HepG2 (cell line): ENCODE measurements around the gene SAXO1. TPM values are rescaled to one million over a fixed set of nuclear protein-coding genes. Genes with fewer than 3 reads are reported as not detected.

Source experiments
- CBX2 ChIP-seq, 2 experiments: fragments of 200-600 bp in 1 of 2; sonication (generic); formaldehyde crosslinking in 1 of 2; IDR thresholded peaks; 2 replicates each; pipeline versions ENCODE4 v1.7.0 to v1.8.1; 2018 to 2022; ENCODE audit warnings: low read depth in 2 of 2, low read length in 1 of 2, mild to moderate bottlenecking in 1 of 2, missing genetic modification reagents in 1 of 2
- CENPBD1 ChIP-seq: sonication (generic); formaldehyde crosslinking; IDR thresholded peaks from 2 replicates; pipeline ENCODE4 v1.8.0; 2022; ENCODE audit warnings: missing genetic modification reagents, low read depth, mild to moderate bottlenecking, borderline replicate concordance
- HES4 ChIP-seq: sonication (generic); formaldehyde crosslinking; IDR thresholded peaks from 2 replicates; pipeline ENCODE4 v1.9.0; 2021; ENCODE audit warnings: mild to moderate bottlenecking, missing genetic modification reagents, borderline replicate concordance
- IRX3 ChIP-seq: sonication (generic); formaldehyde crosslinking; IDR thresholded peaks from 2 replicates; pipeline ENCODE4 v1.8.1; 2023; ENCODE audit warnings: mild to moderate bottlenecking, low read depth, missing genetic modification reagents, borderline replicate concordance
- KDM1A ChIP-seq: IDR thresholded peaks from 2 replicates; pipeline ENCODE4 v1.6.1; 2016; ENCODE audit warnings: missing compliant biosample characterization
- NR2F6 ChIP-seq, 2 experiments: IDR thresholded peaks; 2 replicates each; pipeline ENCODE4 v1.6.1; 2016; ENCODE audit warnings: antibody characterized with exemption in 1 of 2, mild to moderate bottlenecking in 1 of 2
- REL ChIP-seq: sonication (generic); formaldehyde crosslinking; conservative IDR thresholded peaks from 2 replicates; pipeline ENCODE4 v1.8.0; 2022; ENCODE audit warnings: mild to moderate bottlenecking, missing genetic modification reagents, moderate library complexity
- RFX3 ChIP-seq: IDR thresholded peaks from 2 replicates; pipeline ENCODE4 v1.6.1; 2016; ENCODE audit warnings: missing biosample characterization, missing genetic modification reagents
- SALL1 ChIP-seq: sonication (generic); formaldehyde crosslinking; IDR thresholded peaks from 2 replicates; pipeline ENCODE4 v1.8.0; 2022; ENCODE audit warnings: mild to moderate bottlenecking, missing genetic modification reagents
- SNAPC2 ChIP-seq: sonication (generic); formaldehyde crosslinking; IDR thresholded peaks from 2 replicates; pipeline ENCODE4 v1.8.1; 2022; ENCODE audit warnings: mild to moderate bottlenecking, missing genetic modification reagents
- ZBTB39 ChIP-seq: sonication (generic); formaldehyde crosslinking; IDR thresholded peaks from 2 replicates; pipeline ENCODE4 v1.5.0; 2020; ENCODE audit warnings: missing genetic modification reagents
- ZFP36L2 ChIP-seq: sonication (generic); formaldehyde crosslinking; IDR thresholded peaks from 2 replicates; pipeline ENCODE4 v1.4.0; 2020; ENCODE audit warnings: missing genetic modification reagents
- ZNF225 ChIP-seq: sonication (generic); formaldehyde crosslinking; IDR thresholded peaks from 2 replicates; pipeline ENCODE4 v1.4.0; 2020; ENCODE audit warnings: mild to moderate bottlenecking, missing genetic modification reagents
- ZNF335 ChIP-seq: sonication (generic); formaldehyde crosslinking; IDR thresholded peaks from 2 replicates; pipeline ENCODE4 v1.4.0; 2020; ENCODE audit warnings: missing genetic modification reagents
- ZNF710 ChIP-seq: sonication (generic); formaldehyde crosslinking; IDR thresholded peaks from 2 replicates; pipeline ENCODE4 v1.5.0; 2020; ENCODE audit warnings: mild to moderate bottlenecking, missing genetic modification reagents, borderline replicate concordance
- ZNF777 ChIP-seq: sonication (generic); formaldehyde crosslinking; IDR thresholded peaks from 2 replicates; pipeline ENCODE4 v1.4.0; 2020; ENCODE audit warnings: missing genetic modification reagents
- ZNF784 ChIP-seq: sonication (generic); formaldehyde crosslinking; IDR thresholded peaks from 2 replicates; pipeline ENCODE4 v1.5.1; 2020; ENCODE audit warnings: missing genetic modification reagents, mild to moderate bottlenecking, borderline replicate concordance
- polyA plus RNA-seq, 8 experiments: library from polyadenylated mRNA; depleted of rRNA in 3 of 8; stranded (reverse) in 7 of 8; unstranded in 1 of 8; fragments of >200 nt; fragmentation: Illumina TruSeq in 4 of 8; extraction: Trizol in 4 of 8; gene quantifications; 2 replicates each; pipeline versions ENCODE4 v1.2.1 to v1.2.3, GENCODE V29; 2011 to 2016; ENCODE audit warnings: low read depth in 4 of 8, missing spikeins in 1 of 8, mixed read lengths in 1 of 8; ENCODE audit not compliant: insufficient read depth in 1 of 8
- total RNA-seq, 5 experiments: library from RNA; depleted of rRNA; stranded (reverse); fragments of >200 nt; fragmentation: Illumina TruSeq; extraction: Trizol; gene quantifications; 2 replicates each; pipeline ENCODE4 v1.2.3, GENCODE V29; 2016; ENCODE audit warnings: low read depth in 1 of 5
- TF ChIP-seq, protein P1 (sequence below): IDR thresholded peaks from 2 replicates; pipeline ENCODE4 v1.6.1; 2016; ENCODE audit warnings: missing biosample characterization, missing genetic modification reagents, low read depth
- TF ChIP-seq, protein P2 (sequence below): sonication (generic); formaldehyde crosslinking; IDR thresholded peaks from 2 replicates; pipeline ENCODE4 v1.4.0; 2020; ENCODE audit warnings: missing genetic modification reagents

Gene SAXO1
- total and polyA plus RNA-seq, 2 of the 13 experiments (the other 11 are each of a cell fraction or from before 2014, with no cell fraction given): not detected

DNA sequence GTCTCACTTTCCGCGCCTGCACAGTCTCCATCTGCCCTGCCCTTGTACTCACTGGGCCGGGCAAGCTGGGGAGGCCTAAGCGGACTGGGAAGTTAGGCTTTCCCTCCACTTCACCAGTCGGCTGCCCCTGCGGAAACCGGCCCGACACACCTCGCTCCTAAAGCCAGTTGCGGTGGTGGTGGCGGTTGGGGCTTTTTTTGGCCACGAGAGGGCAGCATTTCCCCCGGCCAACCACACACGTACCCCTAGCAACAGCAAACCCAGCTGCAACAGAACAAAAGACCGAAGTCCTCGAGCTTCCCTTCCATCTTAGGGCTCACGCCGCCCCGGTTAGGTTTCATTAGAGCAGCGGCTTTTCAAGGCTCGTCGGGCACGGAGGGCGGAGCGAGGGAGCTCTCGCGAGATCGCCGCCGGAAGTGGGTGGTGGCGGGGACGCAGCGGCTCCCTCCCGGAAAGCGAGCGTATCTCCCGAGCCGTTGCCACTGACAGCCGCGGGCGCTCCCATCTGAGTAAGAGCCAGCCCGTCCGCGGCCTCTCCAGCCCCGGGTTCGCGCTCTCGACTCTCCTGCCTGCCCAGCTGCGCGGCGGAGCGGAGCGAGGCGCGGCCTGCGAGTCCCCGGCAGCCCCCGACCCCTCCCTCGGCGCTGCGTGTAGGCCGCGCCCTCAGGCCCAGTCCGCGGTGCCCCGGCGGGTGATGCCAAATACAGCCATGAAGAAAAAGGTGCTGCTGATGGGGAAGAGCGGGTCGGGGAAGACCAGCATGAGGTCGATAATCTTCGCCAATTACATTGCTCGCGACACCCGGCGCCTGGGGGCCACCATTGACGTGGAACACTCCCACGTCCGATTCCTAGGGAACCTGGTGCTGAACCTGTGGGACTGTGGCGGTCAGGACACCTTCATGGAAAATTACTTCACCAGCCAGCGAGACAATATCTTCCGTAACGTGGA lies 16.2 kb upstream of the SAXO1 start, which contains the start of gene RRAGA (continued):
- TF ChIP-seq, protein P1, sequence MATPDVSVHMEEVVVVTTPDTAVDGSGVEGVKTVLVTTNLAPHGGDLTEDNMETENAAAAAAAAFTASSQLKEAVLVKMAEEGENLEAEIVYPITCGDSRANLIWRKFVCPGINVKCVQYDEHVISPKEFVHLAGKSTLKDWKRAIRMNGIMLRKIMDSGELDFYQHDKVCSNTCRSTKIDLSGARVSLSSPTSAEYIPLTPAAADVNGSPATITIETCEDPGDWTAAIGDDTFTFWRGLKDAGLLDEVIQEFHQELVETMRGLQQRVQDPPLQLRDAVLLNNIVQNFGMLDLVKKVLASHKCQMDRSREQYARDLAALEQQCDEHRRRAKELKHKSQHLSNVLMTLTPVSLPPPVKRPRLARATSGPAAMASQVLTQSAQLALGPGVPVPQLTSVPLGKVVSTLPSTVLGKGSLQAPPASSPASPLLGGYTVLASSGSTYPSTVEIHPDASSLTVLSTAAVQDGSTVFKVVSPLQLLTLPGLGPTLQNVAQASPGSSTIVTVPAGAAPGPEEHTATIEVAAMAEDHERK (CRISPR knock-in tag): peak; percentile 55; the same call in 1 of the 2 replicates
- TF ChIP-seq ZFP36L2 (no peak), KDM1A (CRISPR knock-in tag) (no peak), CBX2 (IDR thresholded peaks at IDR 0.05; ENCODE audit: low read depth, low read length) (no peak), CBX2 (CRISPR knock-in tag; IDR thresholded peaks at IDR 0.05; ENCODE audit: low read depth) (no peak), ZNF225 (CRISPR knock-in tag) (no peak; the same call in 1 of the 2 replicates), ZBTB39 (CRISPR knock-in tag) (no peak; the same call in 1 of the 2 replicates), ZNF777 (CRISPR knock-in tag) (peak; percentile 63; the same call in 1 of the 2 replicates), ZNF335 (CRISPR knock-in tag) (no peak), RFX3 (CRISPR knock-in tag) (peak; percentile 73), HES4 (CRISPR knock-in tag) (0 out of 2 replicates have a peak, but pooled peaks have one; percentile 42), NR2F6 (IDR thresholded peaks at IDR 0.05) (no peak), NR2F6 (CRISPR knock-in tag; IDR thresholded peaks at IDR 0.05) (no peak), ZNF784 (peak; percentile 90; the same call in 1 of the 2 replicates), SALL1 (CRISPR knock-in tag) (peak; percentile 94), SNAPC2 (peak; percentile 85), REL (CRISPR knock-in tag) (no peak; the same call in 1 of the 2 replicates), CENPBD1 (0 out of 2 replicates have a peak, but pooled peaks have one; percentile 34), ZNF710 (CRISPR knock-in tag) (peak; percentile 81), IRX3 (CRISPR knock-in tag) (peak; percentile 89; the same call in 1 of the 2 replicates)
- TF ChIP-seq, protein P2, sequence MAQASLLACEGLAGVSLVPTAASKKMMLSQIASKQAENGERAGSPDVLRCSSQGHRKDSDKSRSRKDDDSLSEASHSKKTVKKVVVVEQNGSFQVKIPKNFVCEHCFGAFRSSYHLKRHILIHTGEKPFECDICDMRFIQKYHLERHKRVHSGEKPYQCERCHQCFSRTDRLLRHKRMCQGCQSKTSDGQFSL (CRISPR knock-in tag): 0 out of 2 replicates have a peak, but pooled peaks have one; percentile 14
